ENCODE measurements around the gene IRS4.

DNA sequence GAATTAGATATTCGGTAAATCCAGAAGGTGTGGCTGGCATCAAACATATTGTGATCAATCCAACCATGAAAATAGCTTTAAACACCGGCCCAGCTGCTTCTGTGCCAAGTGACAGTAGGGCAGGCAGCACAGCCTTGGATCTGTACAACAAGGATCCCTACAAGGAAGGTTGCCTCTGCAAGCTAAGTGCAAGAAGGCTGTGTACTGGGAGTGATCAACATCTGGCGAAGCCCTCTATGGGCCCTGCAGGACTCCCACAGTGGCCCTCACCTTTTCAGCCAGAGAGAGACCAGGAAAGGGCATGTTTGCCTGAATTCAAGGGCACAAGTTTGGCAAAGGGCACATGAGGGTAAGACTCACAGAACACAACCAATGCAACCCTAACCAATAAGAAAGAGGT is 9.6 kb downstream of the IRS4 start:
- TF ChIP-seq, protein P1, sequence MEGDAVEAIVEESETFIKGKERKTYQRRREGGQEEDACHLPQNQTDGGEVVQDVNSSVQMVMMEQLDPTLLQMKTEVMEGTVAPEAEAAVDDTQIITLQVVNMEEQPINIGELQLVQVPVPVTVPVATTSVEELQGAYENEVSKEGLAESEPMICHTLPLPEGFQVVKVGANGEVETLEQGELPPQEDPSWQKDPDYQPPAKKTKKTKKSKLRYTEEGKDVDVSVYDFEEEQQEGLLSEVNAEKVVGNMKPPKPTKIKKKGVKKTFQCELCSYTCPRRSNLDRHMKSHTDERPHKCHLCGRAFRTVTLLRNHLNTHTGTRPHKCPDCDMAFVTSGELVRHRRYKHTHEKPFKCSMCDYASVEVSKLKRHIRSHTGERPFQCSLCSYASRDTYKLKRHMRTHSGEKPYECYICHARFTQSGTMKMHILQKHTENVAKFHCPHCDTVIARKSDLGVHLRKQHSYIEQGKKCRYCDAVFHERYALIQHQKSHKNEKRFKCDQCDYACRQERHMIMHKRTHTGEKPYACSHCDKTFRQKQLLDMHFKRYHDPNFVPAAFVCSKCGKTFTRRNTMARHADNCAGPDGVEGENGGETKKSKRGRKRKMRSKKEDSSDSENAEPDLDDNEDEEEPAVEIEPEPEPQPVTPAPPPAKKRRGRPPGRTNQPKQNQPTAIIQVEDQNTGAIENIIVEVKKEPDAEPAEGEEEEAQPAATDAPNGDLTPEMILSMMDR (IDR thresholded peaks at IDR 0.05): no peak
- TF ChIP-seq EZH2 (IDR thresholded peaks at IDR 0.05): no peak
